HEK293 (cell line): ENCODE results near the gene KCTD12.

Experiments used
- GLI2 ChIP-seq: fragments of 450-650 bp; formaldehyde crosslinking; IDR thresholded peaks from 2 replicates; pipeline ENCODE4; 2017; ENCODE audit warnings: missing biosample characterization, missing genetic modification characterization, low read depth, borderline replicate concordance
- PRDM1 ChIP-seq: fragments of 450-650 bp; formaldehyde crosslinking; IDR thresholded peaks from 2 replicates; pipeline ENCODE4; 2016; ENCODE audit warnings: missing biosample characterization, missing genetic modification characterization
- RBAK ChIP-seq: fragments of 450-650 bp; formaldehyde crosslinking; IDR thresholded peaks from 2 replicates; pipeline ENCODE4 v1.5.1; 2016; ENCODE audit warnings: missing biosample characterization, missing genetic modification characterization
- ZBTB21 ChIP-seq: fragments of 450-650 bp; formaldehyde crosslinking; IDR thresholded peaks from 2 replicates; pipeline ENCODE4 v1.5.1; 2017; ENCODE audit warnings: missing biosample characterization, missing genetic modification characterization
- ZNF121 ChIP-seq: fragments of 450-650 bp; formaldehyde crosslinking; IDR thresholded peaks from 2 replicates; pipeline ENCODE4 v1.5.1; 2016; ENCODE audit warnings: missing biosample characterization, missing genetic modification characterization
- ZNF19 ChIP-seq: fragments of 450-650 bp; formaldehyde crosslinking; IDR thresholded peaks from 2 replicates; pipeline ENCODE4; 2016; ENCODE audit warnings: missing biosample characterization, missing genetic modification characterization, low read depth
- ZNF341 ChIP-seq: fragments of 450-650 bp; formaldehyde crosslinking; IDR thresholded peaks from 2 replicates; pipeline ENCODE4; 2016; ENCODE audit warnings: low read depth, missing biosample characterization, missing genetic modification characterization
- ZNF530 ChIP-seq: fragments of 450-650 bp; formaldehyde crosslinking; IDR thresholded peaks from 2 replicates; pipeline ENCODE4 v1.5.1; 2016; ENCODE audit warnings: low read depth, missing biosample characterization, missing genetic modification characterization
- ZNF549 ChIP-seq: fragments of 450-650 bp; IDR thresholded peaks from 2 replicates; pipeline ENCODE4 v1.5.1; 2018; ENCODE audit warnings: missing biosample characterization, missing genetic modification characterization, mild to moderate bottlenecking, inconsistent platforms, moderate library complexity
- ZNF623 ChIP-seq: fragments of 450-650 bp; formaldehyde crosslinking; IDR thresholded peaks from 2 replicates; pipeline ENCODE4 v1.5.1; 2016; ENCODE audit warnings: missing biosample characterization, missing genetic modification characterization
- ZNF707 ChIP-seq: fragments of 450-650 bp; formaldehyde crosslinking; IDR thresholded peaks from 2 replicates; pipeline ENCODE4 v1.5.1; 2016; ENCODE audit warnings: missing biosample characterization, missing genetic modification characterization
- TF ChIP-seq, protein P1 (sequence below): fragments of 450-650 bp; formaldehyde crosslinking; IDR thresholded peaks from 2 replicates; pipeline ENCODE4 v1.5.1; 2016; ENCODE audit warnings: missing biosample characterization, missing genetic modification characterization
- TF ChIP-seq, protein P2 (sequence below): fragments of 450-650 bp; formaldehyde crosslinking; IDR thresholded peaks from 2 replicates; pipeline ENCODE4 v1.5.1; 2016; ENCODE audit warnings: missing biosample characterization, missing genetic modification characterization
- TF ChIP-seq, protein P3 (sequence below): fragments of 450-650 bp; formaldehyde crosslinking; IDR thresholded peaks from 2 replicates; pipeline ENCODE4 v1.5.1; 2016; ENCODE audit warnings: missing biosample characterization, missing genetic modification characterization

DNA sequence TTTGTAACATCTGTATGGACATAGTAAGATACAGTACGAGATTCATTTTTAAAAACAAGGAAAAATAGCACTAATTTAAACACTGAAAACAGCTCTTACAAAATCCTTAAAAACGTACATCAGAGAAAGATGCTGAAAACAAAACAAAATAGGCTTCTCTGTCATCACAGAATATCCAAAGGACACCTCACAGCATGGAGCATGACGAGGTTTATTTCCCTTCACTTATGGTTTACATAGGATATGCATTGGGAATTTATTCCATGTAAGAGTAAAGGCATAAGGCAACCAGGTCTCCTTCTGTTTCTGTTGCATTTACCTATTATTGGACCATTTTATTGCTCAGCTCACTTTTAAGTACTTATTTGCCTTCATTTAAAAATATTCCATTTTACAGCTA, 3.0 kb downstream of the KCTD12 start:
- TF ChIP-seq, protein P1, sequence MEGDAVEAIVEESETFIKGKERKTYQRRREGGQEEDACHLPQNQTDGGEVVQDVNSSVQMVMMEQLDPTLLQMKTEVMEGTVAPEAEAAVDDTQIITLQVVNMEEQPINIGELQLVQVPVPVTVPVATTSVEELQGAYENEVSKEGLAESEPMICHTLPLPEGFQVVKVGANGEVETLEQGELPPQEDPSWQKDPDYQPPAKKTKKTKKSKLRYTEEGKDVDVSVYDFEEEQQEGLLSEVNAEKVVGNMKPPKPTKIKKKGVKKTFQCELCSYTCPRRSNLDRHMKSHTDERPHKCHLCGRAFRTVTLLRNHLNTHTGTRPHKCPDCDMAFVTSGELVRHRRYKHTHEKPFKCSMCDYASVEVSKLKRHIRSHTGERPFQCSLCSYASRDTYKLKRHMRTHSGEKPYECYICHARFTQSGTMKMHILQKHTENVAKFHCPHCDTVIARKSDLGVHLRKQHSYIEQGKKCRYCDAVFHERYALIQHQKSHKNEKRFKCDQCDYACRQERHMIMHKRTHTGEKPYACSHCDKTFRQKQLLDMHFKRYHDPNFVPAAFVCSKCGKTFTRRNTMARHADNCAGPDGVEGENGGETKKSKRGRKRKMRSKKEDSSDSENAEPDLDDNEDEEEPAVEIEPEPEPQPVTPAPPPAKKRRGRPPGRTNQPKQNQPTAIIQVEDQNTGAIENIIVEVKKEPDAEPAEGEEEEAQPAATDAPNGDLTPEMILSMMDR (tag by site-specific recombination), result no peak
- TF ChIP-seq ZNF341 (tag by site-specific recombination) (no peak), ZNF530 (no peak), ZNF623 (tag by site-specific recombination) (no peak), RBAK (tag by site-specific recombination) (no peak), ZNF549 (tag by site-specific recombination) (no peak), PRDM1 (tag by site-specific recombination) (no peak), ZNF121 (no peak), ZBTB21 (tag by site-specific recombination) (no peak), GLI2 (tag by site-specific recombination) (no peak), ZNF19 (tag by site-specific recombination) (no peak), ZNF707 (tag by site-specific recombination) (no peak)
- TF ChIP-seq, protein P2, sequence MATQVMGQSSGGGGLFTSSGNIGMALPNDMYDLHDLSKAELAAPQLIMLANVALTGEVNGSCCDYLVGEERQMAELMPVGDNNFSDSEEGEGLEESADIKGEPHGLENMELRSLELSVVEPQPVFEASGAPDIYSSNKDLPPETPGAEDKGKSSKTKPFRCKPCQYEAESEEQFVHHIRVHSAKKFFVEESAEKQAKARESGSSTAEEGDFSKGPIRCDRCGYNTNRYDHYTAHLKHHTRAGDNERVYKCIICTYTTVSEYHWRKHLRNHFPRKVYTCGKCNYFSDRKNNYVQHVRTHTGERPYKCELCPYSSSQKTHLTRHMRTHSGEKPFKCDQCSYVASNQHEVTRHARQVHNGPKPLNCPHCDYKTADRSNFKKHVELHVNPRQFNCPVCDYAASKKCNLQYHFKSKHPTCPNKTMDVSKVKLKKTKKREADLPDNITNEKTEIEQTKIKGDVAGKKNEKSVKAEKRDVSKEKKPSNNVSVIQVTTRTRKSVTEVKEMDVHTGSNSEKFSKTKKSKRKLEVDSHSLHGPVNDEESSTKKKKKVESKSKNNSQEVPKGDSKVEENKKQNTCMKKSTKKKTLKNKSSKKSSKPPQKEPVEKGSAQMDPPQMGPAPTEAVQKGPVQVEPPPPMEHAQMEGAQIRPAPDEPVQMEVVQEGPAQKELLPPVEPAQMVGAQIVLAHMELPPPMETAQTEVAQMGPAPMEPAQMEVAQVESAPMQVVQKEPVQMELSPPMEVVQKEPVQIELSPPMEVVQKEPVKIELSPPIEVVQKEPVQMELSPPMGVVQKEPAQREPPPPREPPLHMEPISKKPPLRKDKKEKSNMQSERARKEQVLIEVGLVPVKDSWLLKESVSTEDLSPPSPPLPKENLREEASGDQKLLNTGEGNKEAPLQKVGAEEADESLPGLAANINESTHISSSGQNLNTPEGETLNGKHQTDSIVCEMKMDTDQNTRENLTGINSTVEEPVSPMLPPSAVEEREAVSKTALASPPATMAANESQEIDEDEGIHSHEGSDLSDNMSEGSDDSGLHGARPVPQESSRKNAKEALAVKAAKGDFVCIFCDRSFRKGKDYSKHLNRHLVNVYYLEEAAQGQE (tag by site-specific recombination), result no peak
- TF ChIP-seq, protein P3, sequence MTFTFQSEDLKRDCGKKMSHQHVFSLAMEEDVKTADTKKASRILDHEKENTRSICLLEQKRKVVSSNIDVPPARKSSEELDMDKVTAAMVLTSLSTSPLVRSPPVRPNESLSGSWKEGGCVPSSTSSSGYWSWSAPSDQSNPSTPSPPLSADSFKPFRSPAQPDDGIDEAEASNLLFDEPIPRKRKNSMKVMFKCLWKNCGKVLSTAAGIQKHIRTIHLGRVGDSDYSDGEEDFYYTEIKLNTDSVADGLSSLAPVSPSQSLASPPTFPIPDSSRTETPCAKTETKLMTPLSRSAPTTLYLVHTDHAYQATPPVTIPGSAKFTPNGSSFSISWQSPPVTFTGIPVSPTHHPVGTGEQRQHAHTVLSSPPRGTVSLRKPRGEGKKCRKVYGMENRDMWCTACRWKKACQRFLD (tag by site-specific recombination), result no peak
